GM18526 (cell line): ENCODE results near the gene FGD3.

Experiments
- POLR2A ChIP-seq: IDR thresholded peaks from 3 replicates; pipeline ENCODE4 v1.6.1; 2011; ENCODE audit not compliant: insufficient read length; ENCODE audit errors: extremely low read depth

FGD3 gene

DNA sequence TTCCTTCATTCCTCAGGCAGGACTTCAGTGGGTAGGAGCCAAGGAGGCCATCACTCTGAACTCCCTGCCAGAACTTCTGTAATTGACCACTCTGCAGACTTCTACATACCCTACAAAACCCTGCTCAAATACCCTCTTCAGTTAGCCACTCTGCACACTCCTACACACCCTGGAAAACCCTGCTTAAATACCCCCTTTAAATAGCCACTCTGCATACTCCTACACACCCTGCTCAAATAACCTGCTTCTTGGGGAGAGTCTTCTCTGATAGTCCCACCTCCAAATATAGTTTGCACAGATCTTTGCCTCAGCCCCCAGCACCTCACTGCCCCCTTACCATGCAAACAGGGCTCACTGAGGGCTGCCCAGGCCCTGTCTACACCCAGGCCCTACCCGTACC lies 130.0 kb downstream of the FGD3 start:
- TF ChIP-seq POLR2A: no peak

GRCh38 chr9:93077811-93078210 lies 130.5 kb downstream of the FGD3 start:
- TF ChIP-seq POLR2A: no peak

DNA sequence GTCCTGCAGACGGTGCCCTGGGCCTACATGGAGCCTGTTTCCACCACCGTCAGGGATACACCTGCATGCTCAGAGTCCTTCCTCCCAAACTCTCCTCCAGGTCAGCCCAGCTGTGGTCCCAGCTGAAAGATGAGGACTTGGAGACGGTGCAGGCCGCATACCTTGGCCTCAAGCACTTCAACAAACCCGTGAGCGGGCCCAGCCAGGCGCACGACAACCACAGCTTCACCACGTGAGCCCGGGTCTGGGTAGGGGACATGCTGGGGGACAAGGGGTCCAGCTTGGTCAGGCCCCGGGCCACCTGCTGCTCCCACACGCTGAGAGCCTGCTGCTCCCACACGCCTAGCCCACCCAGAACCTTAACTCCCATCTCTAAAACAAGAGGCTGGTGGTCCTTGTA lies 132.0 kb downstream of the FGD3 start:
- no peak for TF ChIP-seq POLR2A

DNA sequence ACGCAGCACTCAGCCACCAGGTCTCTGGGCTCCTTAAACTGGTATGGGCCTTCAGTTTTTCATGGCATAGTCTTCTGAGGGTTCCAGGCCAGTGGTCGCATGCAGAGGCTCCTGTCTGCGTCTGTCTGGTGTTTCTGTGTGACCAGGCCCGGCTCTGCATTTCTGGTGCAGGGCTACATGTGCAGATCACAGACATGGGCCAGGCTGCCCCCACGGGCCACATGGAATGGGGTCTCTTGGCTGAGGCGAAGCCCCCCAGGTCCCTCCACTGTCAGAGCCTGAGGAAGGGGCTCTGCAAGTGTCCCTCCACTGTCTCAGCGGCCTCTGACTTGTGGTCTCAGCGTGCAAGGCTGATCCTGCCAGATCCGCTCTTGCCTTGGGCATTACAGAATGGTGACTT lies 133.1 kb downstream of the FGD3 start:
- no peak for TF ChIP-seq POLR2A

GRCh38 chr9:93081081-93081529 lies 133.8 kb downstream of the FGD3 start:
- TF ChIP-seq POLR2A: no peak

DNA sequence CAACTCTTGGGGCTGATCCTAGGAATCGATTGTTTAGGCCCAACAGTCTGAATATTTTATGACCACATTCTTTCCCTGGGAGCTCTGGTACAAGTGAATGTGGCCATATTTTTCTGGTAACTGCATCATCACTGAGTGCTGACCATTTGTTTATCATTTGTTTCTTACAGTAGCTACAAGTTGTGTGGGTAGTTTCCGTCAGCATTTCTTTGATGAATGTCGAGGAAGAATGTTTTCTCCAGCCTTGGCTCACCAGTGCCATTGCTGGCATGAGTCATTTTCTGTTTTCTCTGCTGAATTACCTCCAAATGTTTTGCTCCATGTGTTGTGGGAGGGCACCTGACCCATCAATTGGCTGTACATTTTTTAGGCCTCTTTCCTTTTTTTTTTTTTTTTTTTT lies 134.6 kb downstream of the FGD3 start:
- no peak for TF ChIP-seq POLR2A

DNA sequence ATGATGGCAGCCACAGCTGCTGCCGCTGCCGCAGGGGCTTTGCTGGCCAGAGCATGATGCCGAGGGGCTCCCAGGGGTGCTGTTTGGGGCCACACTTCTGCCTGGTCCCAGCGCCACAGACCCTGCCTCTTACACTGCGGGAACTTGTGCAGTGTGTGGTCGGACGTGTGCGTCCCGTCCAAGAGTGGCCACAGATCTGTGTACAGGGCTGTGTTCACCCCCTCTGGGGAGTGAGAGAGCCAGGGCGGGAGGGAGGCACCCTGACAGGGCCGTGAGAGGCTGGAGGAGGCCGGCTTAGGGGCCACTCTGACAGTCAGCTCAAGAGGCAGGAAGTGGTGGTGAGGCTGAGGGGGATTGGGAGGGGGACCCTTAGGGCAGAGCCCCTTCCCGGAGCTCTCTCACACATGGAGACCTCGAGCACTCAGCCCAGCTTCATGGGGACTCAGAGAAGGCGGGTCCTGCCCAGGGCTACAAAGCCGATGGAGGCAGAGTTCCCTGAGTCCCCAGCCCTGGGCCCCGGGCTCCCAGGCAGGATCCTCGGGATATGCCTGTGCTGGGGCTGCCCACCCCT lies 135.6 kb downstream of the FGD3 start:
- TF ChIP-seq POLR2A: no peak

- no peak for TF ChIP-seq POLR2A
Measured at GRCh38 chr9:93083592-93084470, 136.5 kb downstream of the FGD3 start.

- TF ChIP-seq POLR2A: no peak
Measured at GRCh38 chr9:93084471-93084881, 137.2 kb downstream of the FGD3 start.

- no peak for TF ChIP-seq POLR2A
Measured at GRCh38 chr9:93085676-93086075, 138.4 kb downstream of the FGD3 start.
